ENCODE data around the gene TMEM238.

GRCh38 chr19:55426042-55426441 is 42.0 kb upstream of the TMEM238 start:
- no peak for TF ChIP-seq CTCF (IDR thresholded peaks at IDR 0.05)
- TF ChIP-seq POLR2A (IDR thresholded peaks at IDR 0.05) = no peak
- no peak for TF ChIP-seq POLR2AphosphoS5 (IDR thresholded peaks at IDR 0.05; ENCODE audit: insufficient read depth in 1 of 2, low read depth in 1 of 2)
